Ascending aorta (tissue), 2 donors: ENCODE measurements around the gene MYOM1. TPM values are rescaled to one million over a fixed set of nuclear protein-coding genes. Genes with fewer than 3 reads are reported as not detected.

ENCODE experiments used
- DNase-seq, 2 donors: peaks; one replicate each; pipeline ENCODE4 v3.0.0-alpha.2; 2019; ENCODE audit warnings: low spot score in 2 of 2
- H3K27ac ChIP-seq, 2 donors: fragments of 200-600 bp; sonication (generic); one replicate each; pipeline ENCODE4 v1.5.1; 2016 to 2017; ENCODE audit warnings: mild to moderate bottlenecking in 1 of 2
- H3K27me3 ChIP-seq: fragments of 200-600 bp; sonication (generic); one replicate; pipeline ENCODE4 v1.5.1; 2017
- H3K36me3 ChIP-seq, 2 donors: fragments of 200-600 bp; sonication (generic); one replicate each; pipeline ENCODE4 v1.5.1; 2016
- H3K4me1 ChIP-seq, 2 donors: fragments of 200-600 bp; sonication (generic); one replicate each; pipeline ENCODE4 v1.5.1; 2016 to 2017; ENCODE audit warnings: mild to moderate bottlenecking in 1 of 2
- H3K4me3 ChIP-seq, 2 donors: fragments of 200-600 bp; sonication (generic); one replicate each; pipeline ENCODE4 v1.5.1; 2016 to 2017; ENCODE audit warnings: mild to moderate bottlenecking in 1 of 2
- H3K9me3 ChIP-seq, 2 donors: fragments of 200-600 bp; sonication (generic); one replicate each; pipeline ENCODE4 v1.5.1; 2016
- CTCF ChIP-seq, 3 experiments: fragments of 200-600 bp in 2 of 3; fragments of 450-650 bp in 1 of 3; sonication (generic) in 2 of 3; IDR thresholded peaks; one replicate each; pipeline ENCODE4 v1.5.1; 2016 to 2019; ENCODE audit warnings: antibody characterized with exemption in 3 of 3, mild to moderate bottlenecking in 1 of 3, moderate library complexity in 1 of 3
- intact Hi-C: fragments of 100-400 bp; cut with DNase I; formaldehyde crosslinking; loops from one replicate; pipeline ENCODE4 v1.15.1; 2023
- total RNA-seq: library from RNA; depleted of rRNA; stranded (reverse); fragments of >200 nt; gene quantifications from one replicate; pipeline ENCODE4 v1.1.0, GENCODE V29; 2016

MYOM1 gene
- total RNA-seq, 1 donor from 2014 or later, result 7.8 TPM

- H3K27me3 ChIP-seq, result no peaks in the 10 kb centered on the region
- H3K9me3 ChIP-seq, result no peaks in the 10 kb centered on the region
- H3K36me3 ChIP-seq, result peaks cover 12 to 31% of the 10 kb centered on the region in 2 donors
- H3K4me3 ChIP-seq, result no peak overlapping the region
- no peak overlapping the region for H3K27ac ChIP-seq
- no peak for DNase-seq
- no peaks in the 10 kb centered on the region for H3K4me1 ChIP-seq
- intact Hi-C loops, result no loop called here
- no peak for TF ChIP-seq CTCF (IDR thresholded peaks at IDR 0.05)
These were observed 99.4 kb downstream of the MYOM1 start for GRCh38 chr18:3120356-3120755.

GRCh38 chr18:3119401-3120341, 100.1 kb downstream of the MYOM1 start:
- Histone ChIP-seq H3K4me3 (no peak overlapping the region), H3K27me3 (no peaks in the 10 kb centered on the region), H3K36me3 (peaks cover 12 to 29% of the 10 kb centered on the region in 2 donors), H3K9me3 (no peaks in the 10 kb centered on the region), H3K27ac (no peak overlapping the region), H3K4me1 (no peaks in the 10 kb centered on the region)
- TF ChIP-seq CTCF (IDR thresholded peaks at IDR 0.05), result no peak
- intact Hi-C loops, result no loop called here
- DNase-seq, result no peak

GRCh38 chr18:3118195-3119010, 101.4 kb downstream of the MYOM1 start:
- Histone ChIP-seq H3K4me1 (no peaks in the 10 kb centered on the region), H3K27ac (no peak overlapping the region), H3K36me3 (peaks cover 12 to 24% of the 10 kb centered on the region in 2 donors), H3K27me3 (no peaks in the 10 kb centered on the region), H3K4me3 (no peak overlapping the region), H3K9me3 (no peaks in the 10 kb centered on the region)
- DNase-seq, result no peak
- intact Hi-C loops, result no loop called here
- no peak for TF ChIP-seq CTCF (IDR thresholded peaks at IDR 0.05)

- H3K4me3 ChIP-seq, result no peak overlapping the region
- no peak for TF ChIP-seq CTCF (IDR thresholded peaks at IDR 0.05)
- no peak overlapping the region for H3K27ac ChIP-seq
- no peaks in the 10 kb centered on the region for H3K4me1 ChIP-seq
- intact Hi-C loops, result no loop called here
- H3K27me3 ChIP-seq, result no peaks in the 10 kb centered on the region
- H3K36me3 ChIP-seq, result peaks cover 12 to 24% of the 10 kb centered on the region in 2 donors
- H3K9me3 ChIP-seq, result no peaks in the 10 kb centered on the region
- no peak for DNase-seq
These were observed 102.1 kb downstream of the MYOM1 start for GRCh38 chr18:3117493-3118192.

GRCh38 chr18:3115447-3116030, 104.2 kb downstream of the MYOM1 start:
- intact Hi-C loops, result no loop called here
- H3K36me3 ChIP-seq, result peaks cover 12 to 24% of the 10 kb centered on the region in 2 donors
- TF ChIP-seq CTCF (IDR thresholded peaks at IDR 0.05), result no peak
- no peak overlapping the region for H3K27ac ChIP-seq
- no peak overlapping the region for H3K4me3 ChIP-seq
- H3K27me3 ChIP-seq, result no peaks in the 10 kb centered on the region
- no peaks in the 10 kb centered on the region for H3K4me1 ChIP-seq
- no peaks in the 10 kb centered on the region for H3K9me3 ChIP-seq
- no peak for DNase-seq
